NCI-H2196 treated with DMSO at 0.1 percent for 48 hours (cell line): ENCODE results near the gene CCR1.

Source experiments
- DNase-seq: peaks from one replicate; lab custom pipeline; 2025; ENCODE audit not compliant: unreplicated experiment; lab: John Stamatoyannopoulos, UW

The CCR1 gene

GRCh38 chr3:46208167-46208704 is at the start of gene CCR1:
TSS of gene CCR1 (minus strand) at chr3:46208313. CDS start at chr3:46204313, 4,000 bp downstream.
- DNase-seq, result no peak

DNA sequence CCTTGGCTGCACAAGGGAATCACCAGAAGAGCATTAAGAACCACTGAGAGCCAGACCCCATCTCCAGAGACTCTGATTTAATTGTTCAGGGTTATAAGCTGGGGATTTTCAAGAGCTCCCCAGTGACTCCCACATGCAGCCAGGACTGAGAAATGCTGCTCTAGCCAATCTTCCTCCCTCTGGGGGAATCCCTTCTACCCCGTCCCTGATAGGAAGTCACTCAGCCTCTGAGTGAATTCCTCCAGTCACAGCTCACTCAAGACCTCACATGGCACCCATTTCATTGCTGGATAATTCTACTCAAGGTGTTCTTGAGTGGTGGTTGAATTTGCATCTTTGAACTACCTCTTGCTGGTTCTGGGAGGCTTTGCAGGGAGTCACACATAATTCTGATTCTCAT is 44.9 kb upstream of the CCR1 start:
- DNase-seq, result no peak

- no peak for DNase-seq
Observed at GRCh38 chr3:46245146-46245545, 37.0 kb upstream of the CCR1 start.

DNA sequence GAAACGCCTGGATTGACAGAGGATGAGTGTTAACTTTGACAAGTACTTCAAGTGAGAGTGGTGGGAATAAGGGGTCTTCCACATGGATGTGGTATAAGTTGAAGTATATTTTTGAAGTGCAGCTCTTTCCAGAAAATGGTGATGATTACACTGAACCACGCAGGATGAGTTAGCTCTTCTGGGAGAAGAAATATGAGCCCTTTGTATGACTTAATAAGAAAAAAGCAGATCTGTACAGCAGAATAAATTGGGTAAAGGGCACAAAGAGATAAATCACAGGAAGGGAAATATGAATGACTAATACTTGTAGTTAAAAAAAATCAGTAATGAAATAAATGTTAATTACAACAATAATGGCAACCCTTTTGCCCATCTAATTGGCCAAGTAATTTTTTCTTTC is 35.4 kb upstream of the CCR1 start:
- DNase-seq, result no peak

- DNase-seq, result no peak
Observed at GRCh38 chr3:46242120-46242519, 34.0 kb upstream of the CCR1 start, which contains the start of gene CCR3. TSS of gene CCR3 (plus strand) at chr3:46242460. CDS start at chr3:46265159, 22,699 bp downstream.

- DNase-seq, result no peak
Observed at GRCh38 chr3:46239952-46240351, 31.8 kb upstream of the CCR1 start.

- no peak for DNase-seq
Observed at GRCh38 chr3:46239301-46239938, 31.3 kb upstream of the CCR1 start.

DNA sequence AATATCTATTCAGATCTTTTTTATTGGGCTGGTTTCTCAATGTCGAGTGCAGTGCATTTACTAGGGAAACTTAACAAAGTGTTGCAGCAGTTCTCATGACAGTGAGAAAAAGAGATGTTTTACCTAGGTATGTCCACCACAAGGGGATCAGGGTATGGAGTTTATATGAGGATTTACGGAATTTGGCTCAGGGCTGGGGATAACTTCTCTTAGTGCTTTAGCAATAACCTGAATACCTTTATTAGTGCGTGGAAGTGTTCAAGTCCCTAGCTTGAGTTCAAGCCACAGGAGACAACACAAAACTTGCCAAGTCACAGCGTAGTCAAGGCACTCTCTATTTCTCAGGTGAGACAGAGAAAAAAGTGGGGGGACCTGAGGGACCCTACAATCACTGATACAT is 30.3 kb upstream of the CCR1 start:
- no peak for DNase-seq

DNA sequence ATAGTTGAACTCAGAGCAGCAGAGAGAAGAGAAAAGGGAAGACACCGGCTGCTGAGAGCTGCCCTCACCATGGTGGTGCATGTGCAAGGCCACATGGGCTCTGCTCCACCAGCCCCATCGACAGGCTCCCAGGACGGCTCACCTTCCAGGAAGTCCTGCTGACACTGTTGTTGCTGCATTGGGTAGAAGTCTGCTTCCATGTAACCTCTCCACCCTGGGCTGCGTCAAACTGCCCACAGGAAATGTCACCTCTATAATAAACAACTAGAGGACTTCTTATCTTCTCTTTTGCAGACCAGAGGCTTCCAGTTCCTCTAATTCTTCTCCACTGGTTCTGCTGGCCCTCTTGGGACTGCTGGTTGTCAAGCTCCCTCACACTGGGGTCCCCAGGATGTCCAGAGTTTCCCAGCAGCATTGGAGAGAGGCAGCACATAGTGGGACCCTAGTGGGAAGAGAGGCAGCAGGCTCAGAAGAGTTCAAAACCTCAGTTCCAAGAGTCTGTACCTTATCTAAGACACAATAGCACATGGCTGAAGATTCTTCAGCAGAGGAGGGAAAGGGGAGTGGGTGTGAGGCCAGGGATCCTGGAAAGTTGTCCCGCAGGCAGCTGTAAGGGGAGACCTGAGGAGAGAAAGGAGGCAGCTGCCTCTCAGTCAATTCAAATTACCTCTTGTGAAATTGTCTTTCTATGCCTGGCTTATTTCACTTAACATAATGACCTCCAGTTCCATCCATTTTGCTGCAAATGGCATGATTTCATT is 28.4 kb upstream of the CCR1 start:
- no peak for DNase-seq

- DNase-seq, result no peak
Observed at GRCh38 chr3:46235425-46235824, 27.3 kb upstream of the CCR1 start.

DNA sequence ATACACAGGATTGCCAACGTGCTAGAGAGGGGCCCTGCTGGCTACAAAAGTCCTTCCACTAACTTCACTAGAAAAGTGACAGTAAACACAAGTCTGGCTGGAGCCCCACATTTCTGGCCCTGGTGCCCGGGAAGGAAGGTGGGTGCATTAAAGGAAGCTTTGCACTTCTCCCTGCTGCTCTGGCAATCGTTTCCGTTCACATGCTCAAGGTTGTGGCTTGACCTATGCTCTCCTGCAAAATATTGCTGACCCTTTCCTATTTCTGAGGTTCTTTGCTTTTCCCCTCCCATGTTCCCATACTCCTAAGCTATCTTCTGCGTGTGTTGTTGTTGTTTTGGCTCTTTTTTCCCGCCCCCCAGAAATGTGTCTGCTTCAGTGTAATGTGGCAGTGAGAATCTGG is 25.1 kb upstream of the CCR1 start:
- no peak for DNase-seq

DNA sequence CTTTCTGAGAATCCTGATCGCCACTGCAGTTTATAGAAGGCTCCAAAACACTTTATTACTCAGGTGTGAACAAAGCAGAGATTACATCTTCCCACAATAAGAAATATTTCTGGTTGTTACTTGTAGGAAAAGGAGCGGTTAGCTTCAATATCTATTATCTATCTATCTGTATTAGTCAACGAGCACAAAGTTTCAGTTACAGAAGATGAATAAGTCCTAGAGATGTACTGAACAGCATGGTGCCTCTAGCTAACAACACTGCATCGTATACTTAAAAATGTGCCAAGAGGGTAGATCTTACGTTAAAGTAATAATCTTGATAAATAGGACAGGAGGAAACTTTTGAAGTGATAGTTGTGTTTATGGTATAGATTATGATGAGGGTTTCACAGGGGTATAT is 23.2 kb upstream of the CCR1 start:
- DNase-seq, result no peak

GRCh38 chr3:46228260-46229242 is 20.4 kb upstream of the CCR1 start:
- no peak for DNase-seq

DNA sequence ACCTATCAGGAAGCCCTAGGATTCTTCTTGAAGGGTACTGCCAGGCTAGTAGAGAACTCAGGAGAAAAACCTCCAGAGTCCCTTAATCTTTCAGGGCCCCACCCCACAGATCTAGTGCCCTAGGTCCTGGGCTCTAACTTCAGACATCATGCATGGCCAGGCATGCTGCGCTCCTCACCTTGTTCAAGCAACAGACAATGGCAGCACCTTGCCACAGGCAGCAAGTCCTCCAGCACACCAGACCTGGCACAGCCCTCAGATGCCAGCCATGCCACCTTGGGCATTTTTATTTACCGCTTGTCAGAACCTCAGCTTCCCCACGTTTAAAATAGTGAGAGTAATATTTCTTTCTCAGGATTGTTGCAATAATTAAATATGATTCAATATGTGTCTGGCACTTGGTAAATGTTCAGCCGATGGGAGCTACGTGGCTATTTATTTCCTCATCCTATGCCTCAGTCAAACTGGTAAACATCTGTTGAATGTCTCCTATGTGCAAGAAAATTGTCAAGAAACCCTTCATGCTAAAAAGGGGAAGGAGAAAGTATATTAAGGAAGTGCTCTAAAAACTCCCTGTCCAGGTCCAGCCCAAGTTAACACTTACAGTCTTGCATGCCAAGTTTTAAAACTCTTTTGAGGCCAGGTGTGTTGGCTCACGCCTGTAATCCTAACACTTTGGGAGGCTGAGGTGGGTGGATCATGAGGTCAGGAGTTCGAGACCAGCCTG is 14.5 kb upstream of the CCR1 start:
- no peak for DNase-seq

- DNase-seq, result no peak
Observed at GRCh38 chr3:46221938-46222337, 13.8 kb upstream of the CCR1 start.

- no peak for DNase-seq
Observed at GRCh38 chr3:46221391-46221790, 13.3 kb upstream of the CCR1 start.

DNA sequence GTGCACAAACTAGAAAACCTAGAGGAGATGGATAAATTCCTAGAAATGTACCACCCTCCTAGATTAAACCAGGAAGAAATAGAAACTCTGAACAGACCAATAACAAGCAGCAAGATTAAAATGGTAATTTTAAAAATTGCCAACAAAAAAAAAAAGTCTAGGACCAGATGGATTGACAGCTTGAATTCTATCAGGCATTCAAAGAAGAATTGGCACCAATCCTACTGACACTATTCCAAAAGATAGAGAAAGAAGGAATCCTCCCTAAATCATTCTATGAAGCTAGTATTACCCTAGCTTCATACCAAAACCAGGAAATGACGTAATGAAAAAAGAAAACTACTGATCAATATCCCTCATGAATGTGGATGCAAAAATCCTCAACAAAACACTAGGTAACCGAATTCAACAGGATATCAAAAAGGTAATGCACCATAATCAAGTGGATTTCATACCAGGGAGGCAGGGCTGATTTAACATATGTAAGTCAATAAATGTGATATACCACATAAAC is 10.1 kb upstream of the CCR1 start:
- no peak for DNase-seq

GRCh38 chr3:46215810-46216414 is 7.8 kb upstream of the CCR1 start:
- no peak for DNase-seq

- no peak for DNase-seq
Observed at GRCh38 chr3:46214751-46215352, 6.7 kb upstream of the CCR1 start.
